Measurements from ENCODE around the gene AOAH.
A peak's percentile ranks its signal among the peaks of the same experiment; 100 is the strongest.

The AOAH gene

GRCh38 chr7:36670585-36671431, 53.5 kb downstream of the AOAH start:
- no peaks in the 10 kb centered on the region for H3K9me2 ChIP-seq (replicated peaks; ENCODE audit: low read depth, low read length)
- no peaks in the 10 kb centered on the region for H3K27me3 ChIP-seq (ENCODE audit: insufficient read depth, low read length, poor library complexity, severe bottlenecking)
- no peaks in the 10 kb centered on the region for H3K79me2 ChIP-seq (ENCODE audit: insufficient read depth, low read length)
- H3K4me3 ChIP-seq (ENCODE audit: low read length, poor library complexity, severe bottlenecking), result no peak overlapping the region
- H3K4me1 ChIP-seq (ENCODE audit: insufficient read depth, low read length, poor library complexity, severe bottlenecking), result peaks cover 26% of the 10 kb centered on the region
- no peaks in the 10 kb centered on the region; the same call in 1 of the 2 replicates for H3F3A ChIP-seq (ENCODE audit: low read depth)
- no peaks in the 10 kb centered on the region for H4K20me1 ChIP-seq (ENCODE audit: insufficient read depth, low read length, poor library complexity, severe bottlenecking)
- H3K9ac ChIP-seq (ENCODE audit: low read depth, low read length, poor library complexity, severe bottlenecking), result no peak overlapping the region
- H3K9me3 ChIP-seq (ENCODE audit: insufficient read depth, low read depth, low read length), result no peaks in the 10 kb centered on the region
- H3K4me2 ChIP-seq (ENCODE audit: low read depth, low read length, poor library complexity, severe bottlenecking), result no peak overlapping the region
- H2AFZ ChIP-seq (ENCODE audit: low read length), result no peak overlapping the region
- TF ChIP-seq EZH2phosphoT487 (IDR thresholded peaks at IDR 0.05; ENCODE audit: borderline replicate concordance), result no peak
- TF ChIP-seq, protein P1, sequence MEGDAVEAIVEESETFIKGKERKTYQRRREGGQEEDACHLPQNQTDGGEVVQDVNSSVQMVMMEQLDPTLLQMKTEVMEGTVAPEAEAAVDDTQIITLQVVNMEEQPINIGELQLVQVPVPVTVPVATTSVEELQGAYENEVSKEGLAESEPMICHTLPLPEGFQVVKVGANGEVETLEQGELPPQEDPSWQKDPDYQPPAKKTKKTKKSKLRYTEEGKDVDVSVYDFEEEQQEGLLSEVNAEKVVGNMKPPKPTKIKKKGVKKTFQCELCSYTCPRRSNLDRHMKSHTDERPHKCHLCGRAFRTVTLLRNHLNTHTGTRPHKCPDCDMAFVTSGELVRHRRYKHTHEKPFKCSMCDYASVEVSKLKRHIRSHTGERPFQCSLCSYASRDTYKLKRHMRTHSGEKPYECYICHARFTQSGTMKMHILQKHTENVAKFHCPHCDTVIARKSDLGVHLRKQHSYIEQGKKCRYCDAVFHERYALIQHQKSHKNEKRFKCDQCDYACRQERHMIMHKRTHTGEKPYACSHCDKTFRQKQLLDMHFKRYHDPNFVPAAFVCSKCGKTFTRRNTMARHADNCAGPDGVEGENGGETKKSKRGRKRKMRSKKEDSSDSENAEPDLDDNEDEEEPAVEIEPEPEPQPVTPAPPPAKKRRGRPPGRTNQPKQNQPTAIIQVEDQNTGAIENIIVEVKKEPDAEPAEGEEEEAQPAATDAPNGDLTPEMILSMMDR (conservative IDR thresholded peaks at IDR 0.05; ENCODE audit: low read length), result peak; percentile 94
- H3K36me3 ChIP-seq (ENCODE audit: insufficient read depth, low read length), result no peaks in the 10 kb centered on the region; the same call in 1 of the 2 replicates

DNA sequence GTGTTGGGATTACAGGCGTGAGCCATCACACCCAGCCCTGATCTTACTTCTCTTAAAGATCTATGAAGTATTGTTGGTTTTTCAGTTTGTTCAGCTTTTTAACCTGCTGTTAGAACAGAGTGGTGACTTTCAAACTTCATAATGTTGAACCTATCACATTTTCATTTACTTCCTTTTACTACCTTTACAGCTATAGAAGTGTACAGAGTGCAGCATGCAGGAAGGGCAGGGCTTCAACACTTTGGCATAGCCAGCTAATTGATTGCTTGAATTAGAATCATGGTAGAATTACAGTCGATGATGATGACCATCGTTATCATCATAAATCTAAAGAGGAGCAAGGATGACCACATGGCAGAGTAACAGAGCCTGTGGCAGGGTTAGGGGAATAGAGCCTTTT, 55.5 kb downstream of the AOAH start:
- no peak overlapping the region for H3K4me2 ChIP-seq (ENCODE audit: low read depth, low read length, poor library complexity, severe bottlenecking)
- TF ChIP-seq, protein P1 (conservative IDR thresholded peaks at IDR 0.05; ENCODE audit: low read length), result no peak
- TF ChIP-seq EZH2phosphoT487 (IDR thresholded peaks at IDR 0.05; ENCODE audit: borderline replicate concordance), result no peak
- H3K79me2 ChIP-seq (ENCODE audit: insufficient read depth, low read length), result no peaks in the 10 kb centered on the region
- peaks cover 26% of the 10 kb centered on the region for H3K4me1 ChIP-seq (ENCODE audit: insufficient read depth, low read length, poor library complexity, severe bottlenecking)
- peaks cover 4% of the 10 kb centered on the region; the same call in 1 of the 2 replicates for H3K36me3 ChIP-seq (ENCODE audit: insufficient read depth, low read length)
- no peaks in the 10 kb centered on the region for H3K9me3 ChIP-seq (ENCODE audit: insufficient read depth, low read depth, low read length)
- H3K9ac ChIP-seq (ENCODE audit: low read depth, low read length, poor library complexity, severe bottlenecking), result no peak overlapping the region
- H3K9me2 ChIP-seq (replicated peaks; ENCODE audit: low read depth, low read length), result no peaks in the 10 kb centered on the region
- no peaks in the 10 kb centered on the region for H4K20me1 ChIP-seq (ENCODE audit: insufficient read depth, low read length, poor library complexity, severe bottlenecking)
- H2AFZ ChIP-seq (ENCODE audit: low read length), result no peak overlapping the region
- no peaks in the 10 kb centered on the region for H3K27me3 ChIP-seq (ENCODE audit: insufficient read depth, low read length, poor library complexity, severe bottlenecking)
- H3K4me3 ChIP-seq (ENCODE audit: low read length, poor library complexity, severe bottlenecking), result no peak overlapping the region
- H3F3A ChIP-seq (ENCODE audit: low read depth), result no peaks in the 10 kb centered on the region; the same call in 1 of the 2 replicates

GRCh38 chr7:36668080-36668479, 56.2 kb downstream of the AOAH start:
- Histone ChIP-seq H3K27me3 (ENCODE audit: insufficient read depth, low read length, poor library complexity, severe bottlenecking) (no peaks in the 10 kb centered on the region), H3K9me2 (replicated peaks; ENCODE audit: low read depth, low read length) (no peaks in the 10 kb centered on the region), H3K4me1 (ENCODE audit: insufficient read depth, low read length, poor library complexity, severe bottlenecking) (peaks cover 26% of the 10 kb centered on the region), H3F3A (ENCODE audit: low read depth) (no peaks in the 10 kb centered on the region; the same call in 1 of the 2 replicates), H3K4me2 (ENCODE audit: low read depth, low read length, poor library complexity, severe bottlenecking) (no peak overlapping the region), H4K20me1 (ENCODE audit: insufficient read depth, low read length, poor library complexity, severe bottlenecking) (no peaks in the 10 kb centered on the region), H3K9me3 (ENCODE audit: insufficient read depth, low read depth, low read length) (no peaks in the 10 kb centered on the region), H3K4me3 (ENCODE audit: low read length, poor library complexity, severe bottlenecking) (no peak overlapping the region), H3K36me3 (ENCODE audit: insufficient read depth, low read length) (peaks cover 4% of the 10 kb centered on the region; the same call in 1 of the 2 replicates), H2AFZ (ENCODE audit: low read length) (no peak overlapping the region), H3K79me2 (ENCODE audit: insufficient read depth, low read length) (no peaks in the 10 kb centered on the region), H3K9ac (ENCODE audit: low read depth, low read length, poor library complexity, severe bottlenecking) (no peak overlapping the region)
- TF ChIP-seq, protein P1 (conservative IDR thresholded peaks at IDR 0.05; ENCODE audit: low read length), result no peak
- no peak for TF ChIP-seq EZH2phosphoT487 (IDR thresholded peaks at IDR 0.05; ENCODE audit: borderline replicate concordance)

Data from Loucy (cell line).